ENCODE results near the gene CACFD1.

The CACFD1 gene

GRCh38 chr9:133484671-133485437, 25.1 kb downstream of the CACFD1 start:
- DNase-seq (ENCODE audit: low read depth): no peak

GRCh38 chr9:133485531-133486260, 25.9 kb downstream of the CACFD1 start:
- no peak for DNase-seq (ENCODE audit: low read depth)

GRCh38 chr9:133487331-133487725, 27.6 kb downstream of the CACFD1 start:
- no peak for DNase-seq (ENCODE audit: low read depth)

- DNase-seq (ENCODE audit: low read depth): no peak
These were observed 29.0 kb downstream of the CACFD1 start for GRCh38 chr9:133488686-133489252.

GRCh38 chr9:133489253-133490190, 29.7 kb downstream of the CACFD1 start:
- DNase-seq (ENCODE audit: low read depth): no peak

DNA sequence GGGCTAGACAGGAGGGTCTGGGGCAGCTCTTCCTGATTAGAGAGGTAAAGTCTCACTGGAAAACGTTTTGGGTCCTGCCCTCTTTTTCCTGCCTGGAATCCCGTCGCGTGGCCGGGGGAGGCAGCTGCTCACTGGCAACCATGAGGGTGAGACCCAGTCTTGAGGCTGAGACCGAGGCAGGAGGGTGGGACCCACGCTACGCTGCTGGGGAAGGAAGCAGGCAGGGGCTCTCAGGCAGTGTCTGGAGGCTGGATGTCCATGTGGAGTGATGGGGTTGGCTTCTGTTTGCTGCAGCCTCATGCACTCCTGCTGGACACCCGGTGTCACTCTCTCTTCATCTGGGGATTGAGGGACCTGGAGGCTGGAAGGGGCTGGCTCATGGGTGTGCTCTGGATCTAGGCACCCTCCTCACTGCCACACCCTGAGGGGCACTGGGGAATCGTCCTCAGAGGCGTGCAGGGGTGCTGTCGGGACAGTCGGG, 30.5 kb downstream of the CACFD1 start:
- DNase-seq (ENCODE audit: low read depth): no peak

- DNase-seq (ENCODE audit: low read depth): no peak
These were observed 31.3 kb downstream of the CACFD1 start for GRCh38 chr9:133490865-133491655.

DNA sequence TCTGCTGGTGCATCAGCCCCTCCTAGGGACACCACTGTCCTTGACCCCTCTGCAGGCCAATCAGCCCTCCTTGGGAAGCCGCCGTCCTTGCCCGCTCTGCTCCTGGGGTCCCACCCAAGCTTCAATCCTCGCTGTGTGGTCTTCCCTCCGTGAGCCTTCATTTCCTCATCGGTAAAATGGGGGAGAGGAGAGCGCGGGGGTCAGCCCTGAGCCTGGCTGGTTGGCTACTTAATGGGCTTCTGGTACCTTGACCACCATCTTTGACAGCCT, 31.8 kb downstream of the CACFD1 start:
- no peak for DNase-seq (ENCODE audit: low read depth)

DNA sequence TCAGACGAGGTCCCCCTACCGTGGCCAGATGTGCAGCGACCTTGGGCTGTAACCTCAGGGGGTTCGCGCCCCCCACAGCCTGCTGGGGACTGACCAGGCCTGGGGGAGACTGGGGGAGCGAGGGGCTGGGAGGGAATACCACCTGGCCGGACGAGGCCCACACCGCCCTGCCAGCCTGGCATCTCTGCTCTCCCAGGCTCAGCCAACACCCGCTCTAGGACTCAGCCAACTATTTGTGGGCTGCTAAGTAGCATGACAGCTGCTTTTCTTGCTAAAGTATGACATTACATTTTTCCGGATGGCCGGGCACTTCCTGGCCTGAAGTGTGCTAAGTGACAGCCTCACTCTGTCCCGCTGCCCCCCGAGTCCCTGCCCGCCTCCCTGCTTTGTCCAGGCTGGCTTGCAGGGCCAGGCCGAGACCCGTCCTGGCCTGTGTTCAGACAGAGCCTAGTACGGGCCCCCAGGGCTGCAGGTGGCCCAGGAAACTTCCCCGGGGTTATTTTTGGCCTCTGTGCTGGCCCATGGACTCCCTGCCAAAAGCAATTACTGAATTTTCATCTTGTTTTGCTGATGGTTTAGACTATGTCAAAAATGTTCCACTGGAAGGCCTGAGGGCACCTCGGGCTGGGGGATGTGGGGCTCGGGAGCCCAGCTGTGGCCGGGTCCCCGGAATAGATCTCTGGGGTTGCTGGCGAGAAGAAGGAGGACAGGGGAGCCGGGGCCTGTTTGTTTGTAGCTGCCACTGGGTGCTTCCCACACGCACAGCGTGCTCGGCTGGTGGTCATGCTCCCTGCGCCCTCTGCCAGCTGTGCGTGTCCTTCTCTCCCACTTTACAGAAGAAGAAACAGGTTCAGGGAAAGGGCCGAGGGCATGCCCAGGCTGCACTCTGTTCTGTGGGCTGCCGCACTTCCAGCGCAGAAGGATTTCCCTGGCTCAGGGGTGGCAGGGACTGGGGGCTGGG, 32.6 kb downstream of the CACFD1 start:
- no peak for DNase-seq (ENCODE audit: low read depth)

GRCh38 chr9:133493428-133493827, 33.6 kb downstream of the CACFD1 start:
- no peak for DNase-seq (ENCODE audit: low read depth)

GRCh38 chr9:133493845-133494540, 34.2 kb downstream of the CACFD1 start:
- no peak for DNase-seq (ENCODE audit: low read depth)

DNA sequence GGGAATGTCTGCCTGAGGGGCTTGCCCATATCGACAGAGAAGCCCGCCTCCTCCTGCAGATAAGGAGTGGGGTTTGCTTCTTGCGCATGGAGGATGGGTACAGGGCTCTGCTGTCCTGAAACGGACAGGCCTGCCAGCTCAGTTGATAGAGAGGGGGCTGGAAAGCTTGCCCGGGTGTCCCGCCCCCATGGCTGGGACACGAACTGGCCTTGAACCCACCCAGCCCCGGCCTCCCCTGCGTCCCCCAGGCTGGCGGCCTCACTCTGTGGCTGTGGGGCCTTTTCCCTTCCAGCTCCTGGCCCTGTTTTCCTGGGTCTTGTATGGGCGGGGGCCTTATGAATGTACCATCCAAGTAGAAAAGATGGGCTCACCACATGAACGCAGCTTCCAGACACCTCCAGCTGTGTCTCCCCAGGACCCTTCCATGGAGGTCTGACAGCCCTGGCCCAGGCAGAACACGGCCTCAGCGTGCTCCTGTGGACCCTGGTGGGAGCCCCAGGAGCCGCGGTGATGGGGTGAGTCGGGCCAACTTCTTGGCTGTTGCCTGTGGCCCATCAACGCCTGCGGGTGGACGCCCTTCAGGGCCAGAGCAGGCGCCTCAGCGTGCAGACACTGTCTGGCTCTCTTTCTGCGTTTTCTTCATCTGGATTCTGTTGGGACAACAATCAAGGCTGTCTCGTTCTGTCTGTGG, 35.0 kb downstream of the CACFD1 start:
- no peak for DNase-seq (ENCODE audit: low read depth)

GRCh38 chr9:133495327-133496293, 35.8 kb downstream of the CACFD1 start:
- DNase-seq (ENCODE audit: low read depth): no peak

DNA sequence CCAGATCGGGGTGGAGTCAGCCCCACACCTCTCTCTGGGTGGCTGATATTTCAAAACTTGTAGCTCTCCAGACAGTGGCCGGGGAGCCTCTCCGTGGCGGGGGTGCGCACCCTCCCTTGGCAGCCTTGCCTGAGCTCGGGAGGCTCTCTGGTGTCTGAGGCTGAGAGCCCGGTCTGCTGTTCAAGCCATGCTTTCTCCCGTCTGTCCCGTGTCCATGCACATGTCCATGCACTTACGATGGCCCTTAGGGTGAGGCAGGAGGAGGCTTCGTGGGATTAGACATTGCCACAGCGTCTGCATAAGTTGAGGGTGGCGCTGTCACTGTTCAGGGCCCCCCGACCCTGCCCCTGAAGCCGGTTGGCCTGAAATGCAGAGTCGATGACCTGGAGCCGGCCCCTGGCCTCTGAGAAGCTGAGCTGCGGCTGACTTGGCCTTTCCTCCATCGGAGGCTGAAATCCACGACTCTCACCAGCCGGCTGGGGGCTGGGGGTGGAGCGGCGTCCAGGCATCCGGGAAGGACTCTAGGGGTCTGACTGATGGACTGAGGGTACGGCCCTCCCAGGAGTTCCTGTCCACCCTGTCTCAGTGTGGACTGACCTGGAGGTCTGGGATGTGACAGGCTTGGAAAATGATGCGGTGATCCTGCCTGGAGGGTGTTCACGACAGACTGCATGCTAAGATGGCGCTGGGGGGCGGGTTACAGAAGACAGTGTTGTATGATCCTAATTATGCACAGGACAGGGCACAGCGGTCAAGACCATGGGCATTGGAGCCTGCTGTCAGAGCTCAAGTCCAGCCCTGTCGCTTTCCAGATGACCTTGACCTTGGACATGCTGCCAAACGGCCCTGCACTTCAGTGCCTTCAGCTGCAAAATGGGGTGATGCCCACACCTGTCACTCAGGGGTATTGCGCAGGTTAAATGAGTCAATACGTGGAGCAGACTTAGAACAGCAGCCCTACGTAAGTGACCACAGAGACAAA, 37.4 kb downstream of the CACFD1 start:
- DNase-seq (ENCODE audit: low read depth): no peak

GRCh38 chr9:133499132-133499891, 39.5 kb downstream of the CACFD1 start:
- no peak for DNase-seq (ENCODE audit: low read depth)

GRCh38 chr9:133499892-133500270, 40.1 kb downstream of the CACFD1 start:
- no peak for DNase-seq (ENCODE audit: low read depth)
